NCI-H2171 (cell line): Measurements from ENCODE around the gene ZNF750.

Source experiments
- DNase-seq: peaks from one replicate; lab custom pipeline; 2025; lab: John Stamatoyannopoulos, UW

Gene ZNF750

DNA sequence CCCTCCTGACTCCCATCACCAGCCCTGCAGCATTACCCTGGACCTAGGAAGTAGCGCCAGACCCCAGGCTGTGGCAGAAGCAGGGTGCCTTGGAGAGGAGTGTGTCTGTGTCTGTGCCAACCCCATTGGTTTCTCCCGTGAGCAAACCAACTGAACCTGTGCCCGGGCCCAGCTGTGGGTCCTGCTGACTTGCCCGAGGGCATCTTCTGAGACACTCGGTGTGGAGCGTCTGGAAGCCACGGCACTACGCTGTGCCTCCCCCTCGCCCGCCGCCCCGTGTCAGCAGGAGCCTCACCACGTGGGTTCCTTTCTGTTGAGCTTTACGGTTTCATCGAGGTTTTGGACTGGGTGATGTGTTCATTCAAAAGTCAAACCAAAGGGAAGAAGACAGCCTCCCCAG is 27.8 kb downstream of the ZNF750 start:
- no peak for DNase-seq

GRCh38 chr17:82810644-82811430 is 29.0 kb downstream of the ZNF750 start:
- no peak for DNase-seq

- DNase-seq: no peak
These were observed 30.6 kb downstream of the ZNF750 start for GRCh38 chr17:82808921-82809905.

DNA sequence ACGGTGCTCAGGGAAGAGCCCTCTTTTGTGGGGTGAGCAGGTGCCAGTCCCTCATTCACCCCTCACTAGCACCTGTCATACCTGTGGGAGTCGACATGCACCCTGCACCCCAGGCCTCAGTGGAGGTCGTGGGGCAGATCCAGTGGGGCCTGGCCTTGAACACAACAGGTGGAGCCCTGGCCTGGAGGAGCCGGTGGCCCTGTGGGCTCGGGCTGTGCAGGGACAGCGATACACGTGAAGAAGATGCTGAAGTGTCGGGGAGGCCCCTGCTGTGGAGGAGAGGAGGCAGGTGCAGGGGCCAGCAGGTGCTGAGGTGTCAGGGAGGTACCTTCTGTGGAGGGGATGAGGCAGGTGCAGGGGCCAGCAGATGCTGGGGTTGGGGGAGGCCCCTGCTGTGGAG is 31.8 kb downstream of the ZNF750 start:
- DNase-seq: no peak

GRCh38 chr17:82807562-82807961 is 32.3 kb downstream of the ZNF750 start:
- DNase-seq: no peak

DNA sequence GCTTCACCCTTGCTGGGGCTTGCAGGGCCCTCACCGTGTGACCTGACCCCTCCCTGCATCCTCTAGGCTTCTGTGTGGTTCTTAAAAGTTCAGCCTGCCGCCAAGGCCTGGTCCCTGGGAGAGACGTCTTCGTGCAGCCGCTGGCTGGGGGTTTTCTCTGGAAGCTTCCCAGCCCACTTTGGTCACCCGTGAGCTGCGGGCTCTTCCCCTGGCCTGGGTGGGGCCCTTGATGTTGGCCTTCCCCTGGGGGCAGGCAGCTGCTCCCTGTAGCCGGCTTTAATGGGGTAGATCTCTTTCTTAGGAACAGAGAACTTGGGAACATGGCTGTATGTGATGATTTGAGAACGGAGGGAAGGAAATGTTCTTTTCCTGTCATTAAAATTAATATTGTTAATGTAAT is 32.7 kb downstream of the ZNF750 start:
- DNase-seq: no peak

DNA sequence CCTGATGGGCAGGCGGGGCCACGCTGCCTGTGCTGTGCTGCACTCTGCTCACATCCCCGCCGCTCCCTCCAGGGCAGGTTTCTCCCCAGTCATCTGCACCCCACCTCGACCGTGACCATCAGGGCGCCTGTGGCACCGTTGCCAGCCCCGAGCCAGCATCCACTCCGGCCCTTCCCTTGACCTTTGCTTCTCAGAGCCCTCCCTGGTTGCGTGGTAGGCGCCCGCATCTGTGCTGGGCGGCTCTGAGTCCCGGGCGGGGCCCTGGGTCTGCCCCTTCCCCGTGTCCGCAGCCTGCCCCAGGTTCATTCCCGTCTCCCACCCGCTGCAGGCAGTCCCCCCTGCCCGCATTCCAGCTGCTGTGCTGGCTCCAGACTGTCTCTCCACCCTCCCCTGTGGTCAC is 33.2 kb downstream of the ZNF750 start:
- no peak for DNase-seq

GRCh38 chr17:82805823-82806222 is 34.0 kb downstream of the ZNF750 start:
- no peak for DNase-seq

DNA sequence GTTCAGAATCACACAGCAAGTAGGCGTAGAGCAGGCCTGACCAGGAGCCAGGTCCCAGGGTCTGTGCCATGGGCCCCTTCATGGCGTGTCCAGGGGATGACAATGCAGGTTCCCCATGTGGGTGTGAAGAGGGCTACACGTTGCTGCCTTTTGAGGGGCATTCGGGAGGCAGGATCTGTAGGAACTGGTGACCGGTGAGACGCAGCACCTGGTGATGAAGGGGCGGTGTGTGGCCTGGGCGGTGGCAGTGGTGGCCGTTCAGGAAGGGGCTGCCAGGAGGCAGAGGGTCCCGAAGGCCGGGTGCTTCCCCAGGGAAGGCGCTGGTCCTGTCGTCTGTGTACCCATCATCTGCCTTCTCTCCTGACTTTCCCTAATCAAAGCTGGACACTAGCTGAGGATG is 34.6 kb downstream of the ZNF750 start:
- no peak for DNase-seq

- no peak for DNase-seq
These were observed 35.2 kb downstream of the ZNF750 start for GRCh38 chr17:82804442-82805191.

- DNase-seq: no peak
These were observed 36.2 kb downstream of the ZNF750 start for GRCh38 chr17:82803606-82804005.

GRCh38 chr17:82803185-82803584 is 36.6 kb downstream of the ZNF750 start:
- no peak for DNase-seq

GRCh38 chr17:82802075-82802780 is 37.6 kb downstream of the ZNF750 start:
- no peak for DNase-seq

DNA sequence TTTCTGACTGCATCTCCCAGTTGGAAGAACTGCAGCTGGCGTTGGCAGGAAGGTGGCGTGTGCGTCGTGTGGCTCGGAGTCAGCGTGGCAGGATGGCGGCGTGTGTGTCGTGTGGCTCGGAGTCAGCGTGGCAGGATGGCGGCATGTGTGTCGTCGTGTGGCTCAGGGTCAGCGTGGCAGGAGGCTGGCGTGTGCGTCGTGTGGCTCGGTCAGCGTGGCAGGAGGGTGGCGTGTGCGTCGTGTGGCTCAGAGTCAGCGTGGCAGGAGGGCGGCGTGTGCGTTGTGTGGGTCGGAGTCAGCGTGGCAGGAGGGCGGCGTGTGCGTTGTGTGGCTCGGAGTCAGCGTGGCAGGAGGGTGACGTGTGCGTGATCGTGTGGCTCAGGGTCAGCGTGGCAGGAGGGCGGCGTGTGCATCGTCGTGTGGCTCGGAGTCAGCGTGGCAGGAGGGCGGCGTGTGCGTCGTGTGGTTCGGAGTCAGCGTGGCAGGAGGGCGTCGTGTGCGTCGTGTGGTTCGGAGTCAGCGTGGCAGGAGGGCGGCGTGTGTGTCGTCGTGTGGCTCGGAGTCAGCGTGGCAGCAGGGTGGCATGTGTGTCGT is 38.3 kb downstream of the ZNF750 start:
- no peak for DNase-seq

- DNase-seq: no peak
These were observed 38.9 kb downstream of the ZNF750 start for GRCh38 chr17:82800885-82801284.

DNA sequence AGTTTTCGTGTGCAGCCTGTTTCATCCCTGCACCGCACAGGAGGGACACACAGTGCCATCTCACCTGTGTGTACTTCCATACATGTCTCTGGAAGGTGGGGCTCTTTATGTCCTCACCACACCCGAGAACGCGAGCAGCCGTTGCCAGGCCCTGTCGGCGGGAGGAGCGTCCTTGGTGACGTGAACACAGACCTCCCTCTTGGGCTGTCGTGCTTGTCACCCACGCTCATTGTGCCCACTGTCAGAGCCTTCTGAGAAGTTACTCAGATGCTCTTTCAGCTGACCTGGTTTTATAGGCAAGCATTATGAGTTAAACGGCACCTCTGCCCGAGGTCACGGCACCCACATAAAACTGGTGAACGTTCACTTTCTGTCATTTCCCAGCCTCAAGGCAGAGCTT is 40.2 kb downstream of the ZNF750 start:
- no peak for DNase-seq

DNA sequence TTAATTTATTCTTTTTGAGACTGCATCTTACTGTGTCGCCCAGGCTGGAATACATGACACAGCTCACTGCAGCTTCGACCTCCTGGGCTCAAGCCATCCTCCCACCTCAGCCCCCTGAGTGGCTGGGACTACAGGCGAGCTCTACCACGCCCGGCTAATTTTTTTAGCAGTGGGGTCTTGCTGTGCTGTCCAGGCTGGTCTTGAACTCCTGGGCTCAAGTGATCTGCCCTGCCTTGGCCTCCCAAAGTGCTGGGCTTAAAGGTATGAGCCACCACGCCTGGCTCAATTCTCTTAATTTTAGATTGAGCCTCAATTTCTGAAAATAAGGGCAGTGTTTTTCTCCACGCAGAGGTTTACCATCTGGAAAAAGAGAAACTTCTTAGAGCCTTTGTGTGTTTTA is 41.1 kb downstream of the ZNF750 start:
- no peak for DNase-seq

GRCh38 chr17:82797061-82797460 is 42.8 kb downstream of the ZNF750 start:
- no peak for DNase-seq

DNA sequence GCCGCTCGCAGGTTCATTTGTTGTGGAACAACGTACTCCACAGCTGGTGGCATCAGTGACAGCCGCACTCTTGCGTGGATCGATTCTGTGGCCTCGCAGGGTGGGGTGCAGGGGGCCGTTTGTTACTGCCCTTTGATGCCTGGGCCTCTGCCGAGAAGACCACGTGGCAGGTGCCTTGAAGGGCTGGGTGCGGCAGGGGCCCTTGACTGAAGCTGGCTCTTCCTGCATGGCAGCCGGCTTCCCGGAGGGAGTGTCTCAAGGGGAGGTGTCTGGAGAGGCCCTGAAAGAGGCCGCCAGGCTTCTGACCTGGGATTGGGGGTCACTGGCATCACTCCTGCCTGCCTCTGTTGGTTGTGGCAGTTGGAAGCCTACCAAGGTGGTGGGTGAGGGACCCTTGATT is 44.2 kb downstream of the ZNF750 start:
- no peak for DNase-seq

DNA sequence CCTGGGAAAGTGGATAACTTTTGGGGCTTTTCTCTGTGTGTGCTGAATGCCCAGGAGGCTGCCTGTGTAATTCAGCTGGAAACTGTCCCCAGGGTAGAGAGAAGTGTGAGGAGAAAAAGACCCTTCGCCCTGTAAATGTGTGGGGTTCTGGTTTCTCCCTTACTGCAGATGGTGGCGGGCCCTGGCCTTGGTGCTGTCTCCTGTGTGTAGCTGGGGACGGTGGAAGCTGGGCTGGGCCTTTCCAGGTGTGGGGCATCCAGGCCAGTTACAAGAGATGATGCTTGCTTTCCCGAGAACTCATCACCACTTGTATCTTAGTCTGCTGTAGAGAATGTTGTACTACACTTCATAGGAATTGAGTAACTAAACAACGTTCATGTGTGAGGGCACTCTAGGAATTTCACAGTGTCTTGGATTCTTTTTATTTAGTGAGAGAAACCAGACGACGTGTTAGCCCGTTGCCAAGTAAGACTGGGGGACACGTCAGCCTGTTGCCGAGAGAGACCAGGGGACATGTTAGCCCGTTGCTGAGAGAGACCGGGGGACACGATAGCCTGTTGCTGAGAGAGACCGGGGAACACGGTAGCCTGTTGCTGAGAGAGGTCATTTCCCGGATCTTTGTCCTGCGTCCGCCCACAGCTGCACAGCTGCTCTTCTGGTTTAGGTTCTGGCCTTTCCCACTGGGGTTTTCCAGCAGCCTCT is 44.9 kb downstream of the ZNF750 start:
- DNase-seq: no peak
